Heart right ventricle (tissue), 16 donors: Measurements from ENCODE around the gene ARFGAP3. TPM values are rescaled to one million over a fixed set of nuclear protein-coding genes. Genes with fewer than 3 reads are reported as not detected.

Source experiments
- ATAC-seq, 8 donors: fragments of 200-7000 bp; cut with Tn5 transposase; one replicate each; pipeline ENCODE4 v1.9.1; 2020; ENCODE audit warnings: mild to moderate bottlenecking in 8 of 8, moderate library complexity in 8 of 8, moderate number of reproducible peaks in 1 of 8
- DNase-seq, 2 donors: peaks; one replicate each; pipeline ENCODE4 v3.0.0-alpha.2; 2020
- H3K27ac ChIP-seq, 10 donors: fragments of 200-600 bp; sonication (generic) in 2 of 10; one replicate each; pipeline versions ENCODE4 v1.5.0 to v1.8.0; 2020 to 2022; ENCODE audit warnings: mild to moderate bottlenecking in 3 of 10
- H3K27me3 ChIP-seq, 7 donors: fragments of 200-600 bp; one replicate each; pipeline ENCODE4 v1.8.0; 2021 to 2022; ENCODE audit warnings: mild to moderate bottlenecking in 2 of 7
- H3K36me3 ChIP-seq, 9 donors: fragments of 200-600 bp; sonication (generic) in 1 of 9; one replicate each; pipeline versions ENCODE4 v1.5.0 to v1.8.0; 2020 to 2022; ENCODE audit warnings: mild to moderate bottlenecking in 2 of 9
- H3K4me1 ChIP-seq, 9 donors: fragments of 200-600 bp; sonication (generic) in 1 of 9; one replicate each; pipeline versions ENCODE4 v1.5.0 to v1.8.0; 2020 to 2022; ENCODE audit warnings: mild to moderate bottlenecking in 4 of 9
- H3K4me3 ChIP-seq, 10 donors: fragments of 200-600 bp; sonication (generic) in 2 of 10; one replicate each; pipeline versions ENCODE4 v1.5.0 to v1.8.0; 2020 to 2022; ENCODE audit warnings: mild to moderate bottlenecking in 7 of 10, moderate library complexity in 2 of 10
- H3K9me3 ChIP-seq, 11 donors: fragments of 200-600 bp in 10 of 11; sonication (generic) in 2 of 11; one replicate each; pipeline versions ENCODE4 v1.5.0 to v1.8.0; 2013 to 2022; ENCODE audit warnings: mild to moderate bottlenecking in 2 of 11, control low read depth in 1 of 11, moderate library complexity in 1 of 11
- CTCF ChIP-seq, 9 donors: fragments of 200-600 bp; sonication (generic) in 2 of 9; IDR thresholded peaks; one replicate each; pipeline versions ENCODE4 v1.5.0 to v1.8.0; 2021 to 2022; ENCODE audit warnings: antibody characterized with exemption in 9 of 9, mild to moderate bottlenecking in 5 of 9, moderate library complexity in 1 of 9
- WGBS, 2 donors: extraction: QIAGEN DNeasy Blood & Tissue Kit; methylation state at CpG; one replicate each; pipeline ENCODE4 v1.1.7; 2013; ENCODE audit warnings: inconsistent platforms in 1 of 2; 5-methylcytosine and 5-hydroxymethylcytosine counted together
- intact Hi-C, 10 donors: fragments of 100-400 bp; cut with DNase I; formaldehyde crosslinking; loops; one replicate each; pipeline versions ENCODE4 v1.11.1 to v1.14.2; 2022
- polyA plus RNA-seq, 2 donors: library from polyadenylated mRNA; stranded (reverse); fragments of 200-250 nt; gene quantifications; one replicate each; pipeline ENCODE4 v1.2.3, GENCODE V29; 2013
- total RNA-seq, 10 donors: library from RNA; stranded (reverse); fragmentation: NEBNext Ultra II Directional in 3 of 10; extraction: Animal tissue kit (Norgen Biotek cat#: 25700) in 3 of 10; gene quantifications; one replicate each; pipeline versions ENCODE4 v1.2.1 to v1.2.4, GENCODE V29; 2021 to 2023
- donor health status: Arrhythmogenic right ventricular cardiomyopathy.
- donor health status: ischemic (EF 13 %, LVEDD 7.1; RV severe dilation, severe dysfunction).
- donor health status: healthy with polysubstance abuse.
- donor health status: DM: no; HTN: yes; CAD: no.
- donor health status: DM: no; HTN: no; CAD: no.
- donor health status: ischemic (EF 25% LVEDD 6.9; RV normal size, moderate dysfunction).
- donor health status: ischemic (EF 25% LVEDD 5.7; RV mildly dilated, moderate dysfunction).
- donor health status: healthy.
- donor health status: DM: yes; HTN: yes; CAD: no.
- donor health status: Ischemic cardiomyopathy.
- donor health status: ischemic (EF 35%, LVEDD 5.7; RV mildly dilated, moderate dysfunction).
- donor health status: nonischemic (EF 11% LVEDD 7.7; RV severe dilation, severe dysfunction).
- donor health status: DM: yes; HTN: yes; CAD: no.
- donor health status: PGD.
- donor health status: ischemic (EF 29% LVEDD 5.4; RV normal size, mild dysfunction).
- donor health status: nonischemic (EF 23%, LVEDD 6.1; RV moderate dilation, normal function).

ARFGAP3 gene
- total and polyA plus RNA-seq, 12 donors = 10.6 to 29.4 (median 23.2) TPM

GRCh38 chr22:42863349-42863961 lies 6.4 kb upstream of the ARFGAP3 start:
- Histone ChIP-seq H3K27me3 (no peaks in the 10 kb centered on the region), H3K4me1 (peaks cover under 1 to 23% (median 4%) of the 10 kb centered on the region in 9 donors), H3K27ac (peak overlapping the region in 1 of 10 donors; percentile 0), H3K9me3 (no peaks in the 10 kb centered on the region), H3K4me3 (no peak overlapping the region), H3K36me3 (no peaks in the 10 kb centered on the region)
- TF ChIP-seq CTCF (IDR thresholded peaks at IDR 0.05) = no peak
- no peak for DNase-seq
- intact Hi-C loops = loop anchor here in 4 of 10 donors (10.0 kb wide), 3 partner anchors 101 to 221 kb away; partner anchors contain the start of gene TTLL1 (in 1 of the 4)
- ATAC-seq = no peak
- WGBS, 2 donors = 76 to 89% methylated on average over 4 of the region's 4 CpGs

GRCh38 chr22:42862045-42862734 lies 5.1 kb upstream of the ARFGAP3 start:
- H3K4me3 ChIP-seq = no peak overlapping the region
- intact Hi-C loops = loop anchor here in 4 of 10 donors (10.0 kb wide), 3 partner anchors 103 to 223 kb away; partner anchors contain the start of gene TTLL1 (in 1 of the 4)
- no peaks in the 10 kb centered on the region for H3K27me3 ChIP-seq
- H3K27ac ChIP-seq = no peak overlapping the region
- peaks cover 4 to 23% (median 11%) of the 10 kb centered on the region in 9 donors for H3K4me1 ChIP-seq
- no peaks in the 10 kb centered on the region for H3K36me3 ChIP-seq
- no peak for ATAC-seq
- DNase-seq = no peak
- WGBS, 2 donors = 95 to 96% methylated on average over 7 of the region's 7 CpGs
- H3K9me3 ChIP-seq = no peaks in the 10 kb centered on the region
- no peak for TF ChIP-seq CTCF (IDR thresholded peaks at IDR 0.05)

- DNase-seq = no peak
- 47 to 60% methylated on average over 4 of the region's 4 CpGs for WGBS, 2 donors
- Histone ChIP-seq H3K4me3 (no peak overlapping the region), H3K36me3 (no peaks in the 10 kb centered on the region), H3K27ac (peak overlapping the region in 3 of 10 donors; percentile 9 to 36 (median 15)), H3K9me3 (no peaks in the 10 kb centered on the region), H3K27me3 (no peaks in the 10 kb centered on the region), H3K4me1 (peaks cover 4 to 25% (median 14%) of the 10 kb centered on the region in 9 donors)
- no peak for TF ChIP-seq CTCF (IDR thresholded peaks at IDR 0.05)
- ATAC-seq = no peak
- intact Hi-C loops = loop anchor here in 4 of 10 donors (10.0 kb wide), 3 partner anchors 104 to 224 kb away; partner anchors contain the start of gene TTLL1 (in 1 of the 4)
Measured at GRCh38 chr22:42860968-42861367, 3.9 kb upstream of the ARFGAP3 start.

- H3K27me3 ChIP-seq = no peaks in the 10 kb centered on the region
- TF ChIP-seq CTCF (IDR thresholded peaks at IDR 0.05) = no peak
- peak overlapping the region in 6 of 10 donors; percentile 77 to 98 (median 84) for H3K4me3 ChIP-seq
- peak overlapping the region in 8 of 10 donors; percentile 92 to 99 (median 98) for H3K27ac ChIP-seq
- H3K9me3 ChIP-seq = no peaks in the 10 kb centered on the region
- H3K36me3 ChIP-seq = peaks cover 0 to 5% (median 0%) of the 10 kb centered on the region in 9 donors
- H3K4me1 ChIP-seq = peaks cover 9 to 39% (median 26%) of the 10 kb centered on the region in 9 donors
- ATAC-seq (peak in 3 of 8 donors; percentile 5 to 10 (median 8)), DNase-seq (peak in 1 of 2 donors; percentile 48)
- WGBS, 2 donors = 89% methylated on average over 14 of the region's 14 CpGs
- intact Hi-C loops = loop anchor here in 1 of 10 donors (5.0 kb wide), 1 partner anchor 154 kb away; no protein-coding TSS in a partner anchor
Measured at GRCh38 chr22:42857845-42858481, 890 bp upstream of the ARFGAP3 start.
